C4-2B (cell line): ENCODE measurements around the gene OSBPL8.

Experiments used
- H3K27ac ChIP-seq: fragments of 450-650 bp; 2 replicates; pipeline ENCODE4 v1.5.1; 2017
- CTCF ChIP-seq: fragments of 450-650 bp; conservative IDR thresholded peaks from 2 replicates; pipeline ENCODE4 v1.5.1; 2017; ENCODE audit warnings: mild to moderate bottlenecking
- ZFX ChIP-seq: fragments of 450-650 bp; IDR thresholded peaks from 2 replicates; pipeline ENCODE4 v1.6.1; 2017

OSBPL8 gene

GRCh38 chr12:76409074-76409473 is 150.5 kb downstream of the OSBPL8 start:
- no peak overlapping the region for H3K27ac ChIP-seq
- TF ChIP-seq CTCF = no peak
- no peak for TF ChIP-seq ZFX

- no peak for TF ChIP-seq ZFX
- no peak overlapping the region for H3K27ac ChIP-seq
Observed at GRCh38 chr12:76407710-76408109, 151.9 kb downstream of the OSBPL8 start.

GRCh38 chr12:76402259-76402658 is 157.3 kb downstream of the OSBPL8 start:
- H3K27ac ChIP-seq = no peak overlapping the region
- TF ChIP-seq CTCF (no peak), ZFX (no peak)

- no peak overlapping the region for H3K27ac ChIP-seq
- TF ChIP-seq ZFX (no peak), CTCF (no peak)
Observed at GRCh38 chr12:76400136-76400535, 159.4 kb downstream of the OSBPL8 start.

GRCh38 chr12:76399040-76399439 is 160.5 kb downstream of the OSBPL8 start:
- H3K27ac ChIP-seq = no peak overlapping the region

GRCh38 chr12:76398106-76398505 is 161.5 kb downstream of the OSBPL8 start:
- TF ChIP-seq CTCF = no peak
- TF ChIP-seq ZFX = no peak
- no peak overlapping the region for H3K27ac ChIP-seq

More at GRCh38 chr12:76399040-76399439, 160.5 kb downstream of the OSBPL8 start:
- TF ChIP-seq CTCF (no peak), ZFX (no peak)

GRCh38 chr12:76391461-76391860 is 168.1 kb downstream of the OSBPL8 start:
- no peak overlapping the region for H3K27ac ChIP-seq
- TF ChIP-seq ZFX (no peak), CTCF (no peak)

- H3K27ac ChIP-seq = no peak overlapping the region
- TF ChIP-seq ZFX (no peak), CTCF (no peak)
Observed at GRCh38 chr12:76387614-76388013, 172.0 kb downstream of the OSBPL8 start.
